Activated CD4-positive, alpha-beta T cell treated with anti-CD3 and anti-CD28 coated beads, Interleukin-2, amount 10 ng/mL, durations not matched to agents 24 days and 14 days (primary cell): Measurements from ENCODE around the gene NEURL1B. TPM values are rescaled to one million over a fixed set of nuclear protein-coding genes. Genes with fewer than 3 reads are reported as not detected.

ENCODE experiments used
- DNase-seq: peaks from one replicate; pipeline ENCODE4 v3.0.0; 2022
- H3K27ac Mint-ChIP-seq: one replicate; pipeline ENCODE4 v1.8.0; 2022; ENCODE audit warnings: mild to moderate bottlenecking, mixed read lengths
- H3K27me3 Mint-ChIP-seq: one replicate; pipeline ENCODE4 v1.8.0; 2022; ENCODE audit warnings: mixed read lengths
- H3K36me3 Mint-ChIP-seq: one replicate; pipeline ENCODE4 v1.8.0; 2022; ENCODE audit warnings: low read depth, mild to moderate bottlenecking, mixed read lengths
- H3K4me1 Mint-ChIP-seq: one replicate; pipeline ENCODE4 v1.8.0; 2021; ENCODE audit warnings: mixed read lengths
- H3K4me3 Mint-ChIP-seq: one replicate; pipeline ENCODE4 v1.8.0; 2022; ENCODE audit warnings: mild to moderate bottlenecking, moderate library complexity, mixed read lengths
- H3K9me3 Mint-ChIP-seq: one replicate; pipeline ENCODE4 v1.8.0; 2021; ENCODE audit warnings: mixed read lengths
- intact Hi-C: fragments of 100-400 bp; cut with micrococcal nuclease; formaldehyde crosslinking; loops from one replicate; pipeline ENCODE4 v1.15.1; 2023
- total RNA-seq: library from RNA; stranded (reverse); gene quantifications from 2 replicates; pipeline ENCODE4 v1.2.3, GENCODE V29; 2022

The NEURL1B gene
- total RNA-seq, 1 donor from 2014 or later: 0.05 TPM

DNA sequence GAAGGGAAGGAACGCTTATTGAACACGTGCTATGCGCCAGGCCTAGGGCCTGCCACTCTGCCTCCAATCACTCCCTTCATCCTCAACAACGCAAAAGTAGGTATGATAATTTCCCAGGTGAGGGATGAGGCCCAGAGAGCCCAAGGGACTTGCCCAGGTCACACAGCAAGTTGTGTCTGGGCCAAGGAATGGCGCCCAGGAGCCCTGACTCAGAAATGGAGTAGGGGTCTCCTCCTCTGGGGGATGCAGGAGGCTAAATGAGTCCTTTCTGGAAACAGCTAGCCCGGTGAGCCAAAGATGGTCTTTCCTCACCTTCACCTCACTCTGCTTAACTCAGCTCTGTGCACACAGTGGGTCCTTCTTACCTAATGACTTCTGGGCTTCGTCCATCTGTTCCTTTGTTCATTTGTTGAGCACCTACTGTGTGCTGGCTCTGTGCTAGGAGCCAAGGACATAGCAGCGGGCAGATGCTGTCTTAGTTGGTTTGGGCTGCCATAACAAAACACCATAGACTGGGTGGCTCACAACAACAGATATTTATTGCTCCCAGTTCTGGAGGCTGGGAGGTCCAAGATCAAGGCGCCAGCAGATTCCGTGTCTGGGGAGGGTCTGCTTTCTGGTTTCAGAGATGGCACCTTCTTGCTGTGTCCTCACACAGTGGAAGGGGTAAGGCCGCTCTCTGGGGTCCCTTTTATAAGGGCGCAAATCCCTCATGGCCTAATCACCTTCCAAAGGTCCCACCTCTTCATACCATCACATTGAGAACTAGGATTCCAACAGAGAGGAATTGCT, 22.3 kb upstream of the NEURL1B start:
- no peak overlapping the region for H3K4me3 Mint-ChIP-seq
- H3K9me3 Mint-ChIP-seq: peaks cover 5% of the 10 kb centered on the region

DNA sequence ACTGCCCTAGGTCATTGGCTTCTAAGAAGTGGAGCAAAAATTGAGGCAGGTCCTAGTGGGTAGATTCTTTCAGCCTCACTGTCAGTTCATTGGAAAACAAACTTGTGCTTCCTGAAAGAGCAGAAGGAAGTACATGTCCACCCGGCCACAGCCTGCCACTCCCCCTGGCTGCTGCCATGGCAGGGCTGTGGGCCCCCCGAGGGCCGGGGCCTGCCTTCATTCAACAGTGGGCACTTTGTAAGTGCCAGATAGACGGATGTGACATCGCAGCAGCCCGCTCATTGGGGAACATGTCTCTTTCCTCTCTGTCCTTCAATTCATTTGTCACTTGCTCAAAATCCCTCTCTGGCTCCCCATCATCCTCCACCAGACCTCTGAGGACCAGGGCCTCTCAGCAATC, 20.6 kb upstream of the NEURL1B start:
- intact Hi-C loops: no loop called here
- H3K9me3 Mint-ChIP-seq: no peaks in the 10 kb centered on the region
- no peak overlapping the region for H3K27ac Mint-ChIP-seq
- H3K27me3 Mint-ChIP-seq: no peaks in the 10 kb centered on the region
- H3K4me3 Mint-ChIP-seq: no peak overlapping the region
- no peaks in the 10 kb centered on the region for H3K4me1 Mint-ChIP-seq
- H3K36me3 Mint-ChIP-seq: no peaks in the 10 kb centered on the region
- DNase-seq: no peak

More for the DNA sequence above, 22.3 kb upstream of the NEURL1B start:
- DNase-seq: no peak
- intact Hi-C loops: no loop called here
- Mint-ChIP-seq H3K36me3 (no peaks in the 10 kb centered on the region), H3K4me1 (no peaks in the 10 kb centered on the region), H3K27ac (no peak overlapping the region), H3K27me3 (peaks cover 5% of the 10 kb centered on the region)

DNA sequence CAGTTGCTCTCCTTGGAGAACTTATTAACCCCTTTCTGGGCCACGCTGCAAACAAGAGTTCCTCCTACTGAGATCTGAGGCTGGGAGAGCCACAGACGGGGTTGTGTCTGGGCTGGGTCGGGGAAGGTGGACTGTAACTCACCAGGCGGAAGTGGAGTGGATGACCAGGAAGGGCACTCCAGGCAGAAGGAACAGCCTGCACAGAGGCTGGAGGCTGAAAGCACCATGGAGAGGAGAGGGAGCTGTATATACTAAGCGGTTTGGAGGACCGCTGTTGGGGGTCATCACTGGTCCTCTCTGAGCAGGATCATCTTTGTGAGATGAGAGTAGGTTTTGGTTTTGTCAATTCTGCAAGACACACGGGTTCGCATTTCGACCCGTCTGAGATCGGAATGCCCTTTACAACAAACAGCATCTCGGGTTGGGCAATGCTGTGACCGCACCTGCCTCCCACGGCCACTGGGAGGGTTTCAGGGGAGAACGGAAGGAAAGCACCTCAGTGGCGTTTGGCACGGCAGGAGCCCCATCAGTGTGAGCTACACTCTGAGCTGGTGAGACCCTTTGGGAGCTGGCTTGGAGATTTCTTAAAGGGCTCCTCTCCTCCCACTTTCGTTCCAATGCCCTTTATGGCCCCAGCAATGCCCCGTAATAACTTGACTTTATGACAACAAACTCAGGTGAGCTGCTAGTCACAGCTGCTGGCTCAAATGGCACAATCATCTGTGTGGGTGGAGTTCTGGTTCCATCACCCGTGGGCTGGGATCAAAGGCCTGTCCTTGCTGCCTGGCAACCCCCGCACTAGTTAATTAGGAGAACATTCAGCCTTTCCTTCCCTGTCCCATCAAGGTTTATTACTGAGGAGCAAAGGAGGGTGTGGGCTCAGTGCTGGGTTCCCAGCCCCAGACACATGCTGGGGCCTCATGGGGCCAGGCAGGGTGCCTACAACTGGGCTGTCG, 18.7 kb upstream of the NEURL1B start:
- Mint-ChIP-seq H3K27me3 (no peaks in the 10 kb centered on the region), H3K9me3 (no peaks in the 10 kb centered on the region), H3K4me3 (no peak overlapping the region), H3K36me3 (no peaks in the 10 kb centered on the region), H3K4me1 (no peaks in the 10 kb centered on the region), H3K27ac (no peak overlapping the region)
- DNase-seq: no peak
- intact Hi-C loops: no loop called here

DNA sequence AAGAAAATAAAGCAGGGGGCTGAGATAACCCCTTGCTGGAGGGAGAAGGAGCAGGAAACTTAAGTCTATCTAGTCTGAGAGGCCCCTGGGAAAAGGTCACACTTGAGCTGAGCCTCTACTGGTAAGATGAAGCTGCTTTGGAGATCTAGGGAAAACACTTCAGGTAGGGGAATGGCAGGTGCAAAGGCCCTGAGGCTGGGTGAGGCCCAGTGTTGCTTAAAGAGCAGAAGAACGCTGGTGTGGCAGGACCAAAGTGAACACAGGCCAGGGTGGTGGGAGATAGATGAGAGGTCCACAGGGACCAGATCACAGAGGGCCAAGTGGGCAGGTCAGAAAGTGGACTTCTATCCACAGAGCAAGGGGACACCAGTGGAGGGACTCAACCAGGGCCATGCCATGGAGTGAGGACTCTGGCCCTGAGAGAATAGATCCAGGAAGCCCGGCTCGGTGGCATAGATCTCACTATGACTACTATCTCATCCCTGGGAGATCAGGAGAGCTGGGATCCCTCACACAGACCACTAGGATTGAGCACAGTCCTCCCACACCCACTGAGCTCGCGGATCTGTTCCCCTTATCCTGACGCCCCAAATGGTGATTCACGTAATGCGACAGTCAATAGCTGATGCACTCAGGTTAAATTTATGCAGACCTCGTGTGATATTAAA, 17.6 kb upstream of the NEURL1B start:
- no peak for DNase-seq
- Mint-ChIP-seq H3K4me3 (no peak overlapping the region), H3K27ac (no peak overlapping the region), H3K36me3 (no peaks in the 10 kb centered on the region), H3K4me1 (no peaks in the 10 kb centered on the region), H3K9me3 (no peaks in the 10 kb centered on the region), H3K27me3 (peaks cover under 1% of the 10 kb centered on the region)
- intact Hi-C loops: no loop called here

DNA sequence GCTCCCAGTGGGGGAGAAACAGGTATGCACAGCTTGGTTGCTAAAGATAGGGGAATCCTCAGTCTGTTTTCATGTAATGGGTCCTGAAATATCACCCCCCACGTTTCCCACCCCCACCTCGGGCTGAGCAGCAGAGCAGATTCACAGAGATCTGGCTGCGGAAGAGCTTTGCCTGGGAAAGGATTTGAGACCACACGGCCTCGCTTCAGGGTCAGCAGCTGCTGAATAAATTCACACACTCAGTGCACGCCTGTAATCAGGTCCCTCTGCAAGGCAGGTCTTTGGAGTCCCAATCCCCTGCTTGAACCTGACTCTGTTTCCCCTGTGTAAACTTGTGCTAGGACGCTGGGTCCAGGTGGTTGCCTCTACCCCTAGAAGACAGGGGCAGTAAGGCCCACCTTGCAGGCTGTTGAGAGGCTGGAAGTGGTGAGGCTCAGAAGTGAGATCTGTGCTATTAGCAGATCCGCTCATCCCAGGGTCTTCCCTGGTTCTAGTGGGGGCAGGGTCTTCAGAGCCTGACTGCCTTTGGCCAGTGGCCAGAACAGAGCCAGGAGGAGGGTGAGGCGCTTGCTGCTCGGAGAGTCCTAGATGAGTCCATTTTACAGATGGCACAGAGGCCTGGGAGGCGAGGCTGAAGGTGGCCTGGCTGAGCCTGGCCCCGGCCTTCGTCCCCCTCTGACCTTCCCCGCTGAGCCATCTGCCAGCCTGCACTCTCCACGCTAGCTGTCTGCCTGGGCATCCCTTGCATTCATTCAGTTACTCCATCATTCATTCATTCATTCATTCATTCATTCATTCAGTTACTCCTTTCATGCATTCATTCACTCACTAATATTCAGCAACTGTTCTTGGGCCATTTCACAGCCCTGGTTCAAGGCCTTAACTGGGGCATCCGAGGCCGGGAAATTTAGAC, 16.7 kb upstream of the NEURL1B start:
- no peaks in the 10 kb centered on the region for H3K9me3 Mint-ChIP-seq
- no peak overlapping the region for H3K27ac Mint-ChIP-seq
- peaks cover 2% of the 10 kb centered on the region for H3K27me3 Mint-ChIP-seq
- intact Hi-C loops: no loop called here
- H3K4me3 Mint-ChIP-seq: no peak overlapping the region
- no peaks in the 10 kb centered on the region for H3K36me3 Mint-ChIP-seq
- no peak for DNase-seq
- H3K4me1 Mint-ChIP-seq: no peaks in the 10 kb centered on the region

DNA sequence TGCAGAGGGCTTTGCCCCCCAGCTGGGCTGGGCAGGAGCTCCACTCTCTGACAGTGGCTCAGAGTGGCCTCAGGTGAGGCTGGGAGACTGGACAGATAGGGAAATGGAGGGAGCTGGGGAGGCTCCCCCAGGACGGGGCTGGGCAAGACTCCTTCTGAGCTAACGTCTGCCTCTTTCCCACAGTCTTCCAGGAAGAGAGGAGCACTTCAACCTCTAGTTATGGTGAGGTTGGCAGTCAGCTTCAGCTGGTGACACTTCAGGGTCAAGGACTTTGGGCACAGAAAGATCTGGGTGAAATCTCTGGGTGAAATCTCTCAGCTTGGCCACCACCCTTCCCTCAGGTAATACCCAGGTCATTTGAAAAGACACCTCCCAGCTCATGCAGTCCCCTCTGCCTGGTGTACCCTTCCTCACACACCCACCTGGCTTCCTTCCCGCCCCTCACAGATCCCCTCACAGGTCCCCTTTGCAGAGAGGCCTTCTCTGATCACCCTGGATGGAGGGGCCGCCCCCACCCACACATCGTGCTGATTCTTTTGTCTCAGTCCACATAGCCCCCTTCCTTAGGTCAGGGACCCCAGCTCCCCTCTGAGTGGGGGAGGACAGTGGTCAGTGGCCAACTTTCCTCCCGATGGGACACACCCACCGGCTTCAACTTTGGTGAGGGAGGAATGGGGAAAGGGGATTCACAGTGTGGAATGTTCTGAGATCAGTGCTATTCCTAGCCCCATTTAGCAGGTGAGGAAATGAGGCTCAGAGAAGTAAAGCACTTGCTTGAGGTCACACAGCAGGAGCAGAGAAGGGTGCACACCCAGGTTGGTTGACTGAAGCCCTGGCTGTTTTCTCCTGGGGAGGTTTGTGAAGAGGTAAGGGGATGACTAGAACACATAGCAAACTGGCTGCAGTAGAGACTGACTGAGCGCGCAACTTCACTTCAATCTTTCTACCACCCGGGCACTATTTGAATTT, 15.8 kb upstream of the NEURL1B start:
- no peaks in the 10 kb centered on the region for H3K36me3 Mint-ChIP-seq
- intact Hi-C loops: no loop called here
- peaks cover 2% of the 10 kb centered on the region for H3K27me3 Mint-ChIP-seq
- H3K4me3 Mint-ChIP-seq: no peak overlapping the region
- H3K27ac Mint-ChIP-seq: no peak overlapping the region
- no peak for DNase-seq
- no peaks in the 10 kb centered on the region for H3K4me1 Mint-ChIP-seq
- no peaks in the 10 kb centered on the region for H3K9me3 Mint-ChIP-seq

DNA sequence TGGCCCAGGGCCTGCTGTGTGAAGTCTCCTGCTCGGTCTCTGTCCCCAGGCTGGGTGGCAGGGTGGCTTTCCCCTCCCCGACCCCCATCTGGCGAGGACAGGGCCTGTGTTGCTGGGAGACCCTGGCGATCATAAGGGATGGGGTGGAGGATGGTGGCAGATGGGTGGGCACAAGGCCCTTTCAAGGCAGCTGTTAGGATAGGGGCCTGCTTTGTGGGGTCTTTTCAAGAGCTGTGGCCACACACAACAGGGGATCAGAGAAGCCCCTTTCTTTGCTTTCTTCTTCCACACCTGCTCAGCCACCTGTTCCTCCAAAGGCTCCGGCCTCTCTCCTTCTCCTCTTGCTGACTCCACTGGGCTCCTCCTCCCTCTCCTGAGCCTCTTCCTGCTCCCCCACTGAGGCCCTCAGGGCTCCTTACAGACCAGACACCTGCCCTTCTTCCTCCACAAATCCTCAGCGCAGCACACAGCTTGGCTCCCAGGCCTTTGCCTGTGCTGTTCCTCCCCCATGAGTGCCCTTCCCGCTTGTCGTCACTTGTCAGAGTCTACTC, 15.0 kb upstream of the NEURL1B start:
- Mint-ChIP-seq H3K27me3 (peaks cover 2% of the 10 kb centered on the region), H3K4me3 (no peak overlapping the region), H3K27ac (no peak overlapping the region), H3K9me3 (no peaks in the 10 kb centered on the region), H3K36me3 (no peaks in the 10 kb centered on the region), H3K4me1 (no peaks in the 10 kb centered on the region)
- no peak for DNase-seq
- intact Hi-C loops: no loop called here

DNA sequence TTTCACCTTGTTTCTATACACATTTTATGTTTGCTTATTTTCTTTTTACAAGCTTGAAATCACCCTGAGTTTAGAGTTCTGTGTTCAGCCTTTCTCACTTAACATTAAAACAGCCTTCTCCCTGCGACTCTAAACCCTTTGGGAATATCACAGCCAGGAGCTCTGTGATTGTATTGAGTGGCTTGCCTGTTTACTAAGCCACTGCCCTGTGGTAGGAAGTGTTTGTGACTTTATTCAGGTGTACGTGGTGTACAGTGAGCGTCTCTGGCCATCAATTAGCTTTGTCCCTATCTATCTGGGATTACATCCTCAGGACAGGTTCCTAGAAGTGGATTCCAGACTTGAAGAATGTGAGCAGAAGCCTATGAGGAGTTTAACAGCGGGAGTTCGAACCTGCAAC, 11.0 kb upstream of the NEURL1B start:
- Mint-ChIP-seq H3K9me3 (no peaks in the 10 kb centered on the region), H3K4me3 (no peak overlapping the region), H3K27ac (no peak overlapping the region), H3K4me1 (no peaks in the 10 kb centered on the region), H3K27me3 (peaks cover 2% of the 10 kb centered on the region), H3K36me3 (no peaks in the 10 kb centered on the region)
- intact Hi-C loops: no loop called here
- DNase-seq: no peak

DNA sequence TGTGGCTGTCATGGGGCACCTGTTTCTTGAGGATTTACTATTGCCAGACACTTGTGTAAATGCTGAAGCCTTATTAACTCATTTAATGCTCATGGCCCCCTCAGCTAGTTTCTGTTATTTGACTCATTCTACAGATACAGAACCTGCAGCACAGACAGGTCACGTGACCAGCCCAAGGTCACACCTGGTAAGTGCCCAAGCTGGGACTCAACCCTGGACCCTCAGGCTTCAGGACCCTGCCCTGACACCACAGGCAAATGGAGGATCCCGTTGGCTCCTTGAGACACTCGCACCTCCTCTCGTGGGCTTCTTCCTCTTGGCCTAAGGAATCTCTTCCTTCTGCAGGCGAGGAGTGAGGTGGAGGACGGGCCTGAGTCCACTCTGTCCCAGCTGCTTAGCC, 10.6 kb upstream of the NEURL1B start:
- Mint-ChIP-seq H3K27me3 (peaks cover 2% of the 10 kb centered on the region), H3K36me3 (no peaks in the 10 kb centered on the region), H3K4me3 (no peak overlapping the region), H3K9me3 (no peaks in the 10 kb centered on the region), H3K27ac (no peak overlapping the region), H3K4me1 (no peaks in the 10 kb centered on the region)
- intact Hi-C loops: no loop called here
- DNase-seq: no peak

DNA sequence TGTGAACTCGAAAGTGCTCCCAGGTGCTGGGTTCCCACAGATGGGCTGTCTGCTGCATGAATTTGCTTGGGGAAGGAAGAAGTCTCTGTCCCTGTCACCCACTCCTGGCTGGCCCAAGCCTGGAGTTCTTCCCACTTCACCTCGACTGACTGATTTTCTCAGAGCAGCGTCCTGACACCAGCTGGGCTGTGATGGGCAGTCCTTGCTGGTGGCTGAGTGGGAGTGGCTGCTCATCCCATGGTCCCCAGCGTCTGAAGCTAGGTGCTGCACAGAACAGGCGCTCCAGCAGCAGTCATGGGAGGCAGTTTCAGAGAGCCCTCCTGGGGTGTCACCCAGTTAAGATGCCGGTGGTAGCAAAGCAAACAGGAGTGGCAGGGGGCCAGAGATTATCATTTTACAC, 10.1 kb upstream of the NEURL1B start:
- Mint-ChIP-seq H3K36me3 (no peaks in the 10 kb centered on the region), H3K4me3 (no peak overlapping the region), H3K27me3 (peaks cover 2% of the 10 kb centered on the region), H3K27ac (no peak overlapping the region), H3K4me1 (no peaks in the 10 kb centered on the region), H3K9me3 (no peaks in the 10 kb centered on the region)
- DNase-seq: no peak
- intact Hi-C loops: no loop called here

DNA sequence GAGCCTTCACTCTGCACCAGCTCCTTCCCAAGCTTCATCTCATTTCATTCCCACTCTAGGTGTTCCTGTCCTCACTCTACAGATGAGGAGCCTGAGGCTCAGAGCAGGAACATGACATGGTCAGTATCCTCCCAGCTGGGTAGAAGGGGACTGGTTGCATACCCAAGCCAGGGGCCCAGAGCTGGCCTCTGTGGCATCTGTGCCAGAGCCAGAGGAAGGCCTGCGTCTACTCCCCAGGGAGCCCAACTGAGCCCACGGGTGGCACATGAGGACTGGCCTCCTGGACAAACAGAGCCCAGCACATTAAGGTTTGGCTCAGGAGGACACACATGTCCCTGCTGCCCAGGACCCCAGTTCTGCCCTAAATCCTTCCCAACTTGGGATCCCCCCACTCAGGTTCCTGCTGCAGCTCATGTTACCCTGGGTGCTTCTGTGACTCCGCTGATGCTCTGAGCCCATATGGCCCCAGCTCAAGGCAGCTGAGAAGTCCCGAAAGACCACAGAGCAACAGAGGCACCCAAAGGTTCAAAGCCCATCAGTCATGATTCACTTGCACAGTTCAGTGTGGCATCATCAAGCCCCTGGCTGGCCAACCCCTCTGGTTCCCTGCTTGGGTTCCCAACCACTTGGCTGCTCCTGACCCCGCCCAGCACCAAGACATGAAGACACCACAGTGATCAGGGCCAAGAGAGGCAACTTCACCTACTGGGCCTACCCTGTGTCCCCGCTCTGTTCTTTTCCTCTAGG, 8.5 kb upstream of the NEURL1B start:
- Mint-ChIP-seq H3K4me3 (no peak overlapping the region), H3K9me3 (no peaks in the 10 kb centered on the region), H3K36me3 (no peaks in the 10 kb centered on the region), H3K27ac (no peak overlapping the region), H3K4me1 (no peaks in the 10 kb centered on the region), H3K27me3 (peaks cover 2% of the 10 kb centered on the region)
- DNase-seq: no peak
- intact Hi-C loops: no loop called here
